HG02938 (cell line): ENCODE results near the gene ZDHHC14.

Experiments
- ATAC-seq: cut with Tn5 transposase; IDR thresholded peaks from one replicate; pipeline ENCODE4 v1.9.1; 2021; ENCODE audit warnings: mild to moderate bottlenecking, moderate library complexity; ENCODE audit not compliant: unreplicated experiment

The ZDHHC14 gene

GRCh38 chr6:157438611-157439111 lies 57.7 kb downstream of the ZDHHC14 start:
- ATAC-seq, result no peak

- ATAC-seq, result no peak
Observed at GRCh38 chr6:157440171-157440570, 59.2 kb downstream of the ZDHHC14 start.

- ATAC-seq, result no peak
Observed at GRCh38 chr6:157442291-157442690, 61.3 kb downstream of the ZDHHC14 start.

GRCh38 chr6:157443066-157443800 lies 62.2 kb downstream of the ZDHHC14 start:
- peak; percentile 89 for ATAC-seq

GRCh38 chr6:157445277-157446009 lies 64.5 kb downstream of the ZDHHC14 start:
- no peak for ATAC-seq

- no peak for ATAC-seq
Observed at GRCh38 chr6:157447735-157448134, 66.7 kb downstream of the ZDHHC14 start.

GRCh38 chr6:157449610-157450009 lies 68.6 kb downstream of the ZDHHC14 start:
- ATAC-seq, result no peak

GRCh38 chr6:157450931-157451742 lies 70.1 kb downstream of the ZDHHC14 start:
- ATAC-seq, result no peak

- ATAC-seq, result no peak
Observed at GRCh38 chr6:157452096-157452495, 71.1 kb downstream of the ZDHHC14 start.

- ATAC-seq, result no peak
Observed at GRCh38 chr6:157453131-157453530, 72.1 kb downstream of the ZDHHC14 start.

GRCh38 chr6:157453978-157454377 lies 73.0 kb downstream of the ZDHHC14 start:
- ATAC-seq, result no peak

GRCh38 chr6:157454762-157455714 lies 74.0 kb downstream of the ZDHHC14 start:
- ATAC-seq, result no peak

GRCh38 chr6:157455731-157456523 lies 74.9 kb downstream of the ZDHHC14 start:
- ATAC-seq, result no peak

- peak; percentile 41 for ATAC-seq
Observed at GRCh38 chr6:157456524-157456829, 75.5 kb downstream of the ZDHHC14 start.

GRCh38 chr6:157457787-157458186 lies 76.8 kb downstream of the ZDHHC14 start:
- no peak for ATAC-seq

- ATAC-seq, result no peak
Observed at GRCh38 chr6:157459327-157459726, 78.3 kb downstream of the ZDHHC14 start.

- peak; percentile 4 for ATAC-seq
Observed at GRCh38 chr6:157460182-157460999, 79.4 kb downstream of the ZDHHC14 start.

GRCh38 chr6:157461000-157461915 lies 80.3 kb downstream of the ZDHHC14 start:
- peak; percentile 40 for ATAC-seq
